ENCODE data around the gene NPPC. TPM values are rescaled to one million over a fixed set of nuclear protein-coding genes. Genes with fewer than 3 reads are reported as not detected.
"Not testable (repeated sequence)": the region's sequence is repeated elsewhere in the genome, so short reads cannot be mapped to it uniquely, and the experiment has no call there.

NPPC gene
- total RNA-seq, 1 donor from 2014 or later = 16.5 TPM

DNA sequence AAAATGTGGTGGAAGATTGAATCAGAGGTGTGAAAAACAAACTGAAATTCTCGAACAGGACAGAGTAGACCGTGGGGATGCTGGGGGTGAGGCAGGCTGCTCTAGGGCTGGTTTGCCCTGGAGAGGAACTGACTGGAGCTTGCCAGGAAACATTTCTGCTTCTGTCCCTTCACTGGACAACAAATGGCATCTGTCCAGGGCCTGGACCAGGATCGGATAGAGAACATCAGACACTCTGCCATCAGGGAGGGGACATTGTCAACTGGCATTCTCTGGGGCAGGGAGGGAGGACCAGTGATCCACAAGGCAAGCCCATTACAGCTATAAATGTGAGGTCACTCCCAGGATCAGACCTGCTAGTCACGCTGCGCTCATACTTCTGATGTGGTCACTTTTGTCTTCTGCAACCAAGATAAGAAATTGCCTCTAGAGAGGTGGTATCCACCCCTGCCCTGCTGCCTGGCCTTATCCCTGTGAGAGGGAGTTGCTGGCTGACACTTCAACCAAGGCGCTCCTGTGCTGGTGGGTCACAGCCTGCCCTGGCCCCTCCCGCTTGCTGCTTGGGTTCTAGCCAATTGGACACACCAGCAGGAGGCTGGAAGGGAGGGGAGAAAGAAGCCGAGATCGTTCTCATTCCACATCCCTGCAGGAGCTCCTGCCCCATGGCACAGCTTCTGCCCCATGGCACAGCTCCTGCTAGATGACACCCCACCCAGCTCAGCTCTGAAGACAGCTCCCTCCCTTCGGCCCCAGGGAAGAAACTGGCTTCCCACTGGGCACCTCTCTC, 8.7 kb downstream of the NPPC start:
- Mint-ChIP-seq H3K36me3 (ENCODE audit: low read depth) (peaks cover 1% of the 10 kb centered on the region), H3K27me3 (ENCODE audit: low read depth) (no peaks in the 10 kb centered on the region), H3K4me3 (no peak overlapping the region), H3K9me3 (no peaks in the 10 kb centered on the region), H3K27ac (ENCODE audit: unreplicated experiment) (no peak overlapping the region), H3K4me1 (no peaks in the 10 kb centered on the region)
- DNase-seq (ENCODE audit: low read depth, low spot score) = no peak
- no peak for TF ChIP-seq CTCF (conservative IDR thresholded peaks at IDR 0.05)

- Mint-ChIP-seq H3K4me3 (no peak overlapping the region), H3K9me3 (no peaks in the 10 kb centered on the region), H3K27me3 (ENCODE audit: low read depth) (no peaks in the 10 kb centered on the region), H3K36me3 (ENCODE audit: low read depth) (no peaks in the 10 kb centered on the region), H3K27ac (ENCODE audit: unreplicated experiment) (no peak overlapping the region), H3K4me1 (no peaks in the 10 kb centered on the region)
- DNase-seq (ENCODE audit: low read depth, low spot score) = no peak
- no peak for TF ChIP-seq CTCF (conservative IDR thresholded peaks at IDR 0.05)
These were observed 12.0 kb downstream of the NPPC start for GRCh38 chr2:231914077-231914690.

DNA sequence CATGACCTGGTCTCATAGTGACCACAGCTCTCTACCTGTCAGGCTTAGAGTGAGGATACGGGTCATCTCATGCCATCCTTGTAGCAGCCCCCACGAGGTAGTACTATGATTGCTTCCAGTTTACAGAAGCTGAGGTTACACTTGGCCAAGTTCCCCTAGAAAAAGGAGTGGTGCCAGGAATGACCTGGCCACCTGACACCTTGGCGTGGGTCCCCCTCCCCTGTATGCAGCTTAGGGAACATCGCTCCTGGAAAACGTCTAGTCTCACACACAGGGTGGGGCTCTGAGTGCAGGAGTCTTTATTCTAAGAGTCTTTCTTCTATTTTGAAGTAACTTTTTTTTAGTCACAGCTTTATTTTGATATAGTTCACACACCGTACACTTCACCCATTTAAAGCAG, 14.8 kb downstream of the NPPC start:
- no peak for TF ChIP-seq CTCF (conservative IDR thresholded peaks at IDR 0.05)
- Mint-ChIP-seq H3K27me3 (ENCODE audit: low read depth) (no peaks in the 10 kb centered on the region), H3K36me3 (ENCODE audit: low read depth) (no peaks in the 10 kb centered on the region), H3K4me3 (no peak overlapping the region), H3K9me3 (no peaks in the 10 kb centered on the region), H3K27ac (ENCODE audit: unreplicated experiment) (peak overlapping the region; percentile 50), H3K4me1 (no peaks in the 10 kb centered on the region)
- DNase-seq (ENCODE audit: low read depth, low spot score) = no peak

DNA sequence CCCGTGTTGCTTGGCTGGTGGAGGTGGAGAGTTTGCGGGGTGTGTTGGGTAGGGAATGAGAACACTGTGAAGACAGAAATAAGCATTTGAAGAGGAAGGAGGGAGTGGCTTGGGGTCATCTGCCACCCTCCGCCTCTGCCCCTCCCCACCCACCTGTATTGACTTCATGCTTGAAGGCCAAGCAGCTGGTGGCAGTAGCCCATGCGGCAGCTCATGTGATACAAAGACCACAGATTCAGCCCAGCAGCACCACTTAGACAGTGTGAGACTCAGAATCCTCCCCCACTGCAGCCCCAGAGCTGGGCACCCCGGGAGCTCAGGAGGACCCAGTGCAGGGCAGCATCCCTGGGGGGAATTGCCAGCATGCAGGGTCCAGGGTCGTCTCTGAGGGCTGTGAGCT, 15.4 kb downstream of the NPPC start:
- DNase-seq (ENCODE audit: low read depth, low spot score) = no peak
- H3K27me3 Mint-ChIP-seq (ENCODE audit: low read depth) = no peaks in the 10 kb centered on the region
- H3K4me3 Mint-ChIP-seq = no peak overlapping the region
- H3K36me3 Mint-ChIP-seq (ENCODE audit: low read depth) = no peaks in the 10 kb centered on the region
- peaks cover 5% of the 10 kb centered on the region for H3K4me1 Mint-ChIP-seq
- TF ChIP-seq CTCF (conservative IDR thresholded peaks at IDR 0.05) = no peak
- no peak overlapping the region for H3K27ac Mint-ChIP-seq (ENCODE audit: unreplicated experiment)
- no peaks in the 10 kb centered on the region for H3K9me3 Mint-ChIP-seq

DNA sequence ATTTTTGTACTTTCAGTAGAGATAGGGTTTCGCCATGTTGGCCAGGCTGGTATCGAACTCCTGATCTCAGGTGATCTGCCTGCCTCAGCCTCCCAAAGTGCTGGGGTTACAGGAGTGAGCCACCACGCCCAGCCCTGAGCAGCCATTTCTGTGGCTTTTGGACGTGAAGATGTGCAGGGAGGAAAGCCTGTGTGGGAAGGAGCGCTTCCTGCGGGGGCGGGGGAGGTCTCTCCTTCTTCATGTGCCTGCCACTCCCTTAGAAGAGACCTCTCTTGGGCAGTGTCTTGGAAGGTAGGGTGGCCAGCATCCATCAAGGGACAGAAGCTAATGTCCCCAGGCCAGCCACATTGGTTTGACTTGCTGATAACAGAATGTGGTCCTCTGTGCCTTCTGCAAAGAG, 16.0 kb downstream of the NPPC start:
- H3K4me1 Mint-ChIP-seq; H3K27me3 Mint-ChIP-seq (ENCODE audit: low read depth); DNase-seq (ENCODE audit: low read depth, low spot score); H3K9me3 Mint-ChIP-seq; H3K27ac Mint-ChIP-seq (ENCODE audit: unreplicated experiment); H3K36me3 Mint-ChIP-seq (ENCODE audit: low read depth); H3K4me3 Mint-ChIP-seq: not testable (repeated sequence)

GRCh38 chr2:231909631-231910030, 16.6 kb downstream of the NPPC start:
- Mint-ChIP-seq H3K36me3 (ENCODE audit: low read depth) (no peaks in the 10 kb centered on the region), H3K4me1 (peaks cover 5% of the 10 kb centered on the region), H3K27me3 (ENCODE audit: low read depth) (no peaks in the 10 kb centered on the region), H3K4me3 (no peak overlapping the region), H3K9me3 (no peaks in the 10 kb centered on the region), H3K27ac (ENCODE audit: unreplicated experiment) (no peak overlapping the region)
- no peak for TF ChIP-seq CTCF (conservative IDR thresholded peaks at IDR 0.05)
- DNase-seq (ENCODE audit: low read depth, low spot score) = no peak
